K562 (cell line): Measurements from ENCODE around the gene CD47. TPM values are rescaled to one million over a fixed set of nuclear protein-coding genes. Genes with fewer than 3 reads are reported as not detected.

ENCODE experiments used
- ARNT ChIP-seq, 2 experiments: fragments of 450-650 bp; IDR thresholded peaks; 2 replicates each; pipeline ENCODE4 v1.6.1; 2016; ENCODE audit warnings: mild to moderate bottlenecking in 1 of 2
- BRCA1 ChIP-seq, 2 experiments: fragments of 450-650 bp in 1 of 2; sonication (generic) in 1 of 2; formaldehyde crosslinking in 1 of 2; IDR thresholded peaks; 2 replicates each; pipeline versions ENCODE4 v1.5.0 to v1.6.1; 2017 to 2020; ENCODE audit warnings: mild to moderate bottlenecking in 1 of 2, missing genetic modification reagents in 1 of 2
- E2F1 ChIP-seq: sonication (generic); formaldehyde crosslinking; IDR thresholded peaks from 2 replicates; pipeline ENCODE4 v1.8.1; 2023; ENCODE audit warnings: mild to moderate bottlenecking, missing genetic modification reagents, moderate library complexity
- MGA ChIP-seq: fragments of 450-650 bp; IDR thresholded peaks from 2 replicates; pipeline ENCODE4 v1.6.1; 2016; ENCODE audit warnings: mild to moderate bottlenecking, moderate library complexity
- SRSF1 ChIP-seq: fragments of 200-400 bp; formaldehyde crosslinking; IDR thresholded peaks from 2 replicates; pipeline ENCODE4 v1.6.1; 2017; ENCODE audit warnings: mild to moderate bottlenecking, low read depth, low read length, moderate library complexity
- ZHX1 ChIP-seq: fragments of 150-350 bp; conservative IDR thresholded peaks from 2 replicates; pipeline ENCODE4 v1.6.1; 2014; ENCODE audit warnings: low read length
- ZNF165 ChIP-seq: fragments of 250-450 bp; sonication (Bioruptor Pico); IDR thresholded peaks from 2 replicates; pipeline ENCODE4 v1.4.0; 2020; ENCODE audit warnings: borderline replicate concordance
- ZNF280A ChIP-seq: fragments of 450-650 bp; IDR thresholded peaks from 2 replicates; pipeline ENCODE4 v1.6.1; 2018; ENCODE audit warnings: mild to moderate bottlenecking, low read depth; ENCODE audit not compliant: partially characterized antibody
- ZNF3 ChIP-seq: fragments of 250-450 bp; sonication (Bioruptor Pico); IDR thresholded peaks from 2 replicates; pipeline ENCODE4 v1.5.0; 2021; ENCODE audit warnings: mild to moderate bottlenecking, moderate library complexity
- polyA plus RNA-seq, 8 experiments: library from polyadenylated mRNA; depleted of rRNA in 4 of 8; stranded (reverse) in 5 of 8; unstranded in 3 of 8; fragments of >200 nt; fragmentation: Nextera tagmentation in 2 of 8; fragmentation: Illumina TruSeq in 1 of 8; extraction: Ambion mirVana in 2 of 8; extraction: Trizol in 1 of 8; gene quantifications; 2 replicates each; pipeline versions ENCODE4 v1.2.1 to v1.2.3, GENCODE V29; 2011 to 2014; ENCODE audit warnings: inconsistent platforms in 1 of 8, missing spikeins in 1 of 8
- total RNA-seq, 7 experiments: library from RNA; depleted of rRNA in 6 of 7; stranded (reverse); fragments of >200 nt in 6 of 7; fragmentation: Illumina TruSeq in 2 of 7; extraction: Trizol in 2 of 7; gene quantifications; 2 replicates each; pipeline versions ENCODE4 v1.2.1 to v1.2.3, GENCODE V29; 2011 to 2021; ENCODE audit warnings: low replicate concordance in 1 of 7

CD47 gene
- total and polyA plus RNA-seq, 9 of the 15 experiments (the other 6 are each of a cell fraction or from before 2014, with no cell fraction given), result 10.2 to 62.6 (median 36.3) TPM

- peak; percentile 87 for TF ChIP-seq MGA
- TF ChIP-seq ZNF280A, result no peak
- no peak for TF ChIP-seq ZNF165
- no peak for TF ChIP-seq BRCA1 (IDR thresholded peaks at IDR 0.05)
- no peak for TF ChIP-seq BRCA1 (CRISPR knock-in tag; IDR thresholded peaks at IDR 0.05)
- TF ChIP-seq ZHX1, result no peak
- no peak for TF ChIP-seq ZNF3
- no peak for TF ChIP-seq SRSF1
- no peak for TF ChIP-seq E2F1
- no peak for TF ChIP-seq ARNT (IDR thresholded peaks at IDR 0.05)
Measured at GRCh38 chr3:108124337-108125152, 33.7 kb upstream of the CD47 start (continued).
